Muscle of arm (tissue), 14 donors: ENCODE results near the gene MS4A6A. TPM values are rescaled to one million over a fixed set of nuclear protein-coding genes. Genes with fewer than 3 reads are reported as not detected.
"Not testable (repeated sequence)": the region's sequence is repeated elsewhere in the genome, so short reads cannot be mapped to it uniquely, and the experiment has no call there.

Experiments used
- DNase-seq: peaks from one replicate; pipeline ENCODE4 v3.0.0-alpha.2; 2013
- long read RNA-seq, 11 donors: transcript quantifications; one replicate each; lab custom pipeline, GENCODE V29; 2026
- polyA plus RNA-seq, 12 donors: library from polyadenylated mRNA; unstranded; fragments of 120-200 nt; gene quantifications; one replicate each; pipeline ENCODE4 v1.2.1, GENCODE V29; 2013; ENCODE audit not compliant: insufficient read length in 12 of 12

MS4A6A gene, protein sequence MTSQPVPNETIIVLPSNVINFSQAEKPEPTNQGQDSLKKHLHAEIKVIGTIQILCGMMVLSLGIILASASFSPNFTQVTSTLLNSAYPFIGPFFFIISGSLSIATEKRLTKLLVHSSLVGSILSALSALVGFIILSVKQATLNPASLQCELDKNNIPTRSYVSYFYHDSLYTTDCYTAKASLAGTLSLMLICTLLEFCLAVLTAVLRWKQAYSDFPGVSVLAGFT
- polyA plus RNA-seq: 10 to 100 TPM in 11 of 12 donors, not detected in 1; 12.5 to 37.5 (median 26.6) TPM
- long read RNA-seq, donor 1, partial matches to known transcripts: 0 of 2 reads
- long read RNA-seq, donor 1, other reads (novel, unspliced or antisense): 0 of 2 reads
- long read RNA-seq, donor 2, partial matches to known transcripts: 6 of 9 reads
- long read RNA-seq, donor 2, other reads (novel, unspliced or antisense): 0 of 9 reads
- long read RNA-seq, donor 3, partial matches to known transcripts: 0 of 2 reads
- long read RNA-seq, donor 3, other reads (novel, unspliced or antisense): 0 of 2 reads
- long read RNA-seq, donor 4, partial matches to known transcripts: 0 of 1 reads
- long read RNA-seq, donor 4, other reads (novel, unspliced or antisense): 0 of 1 reads
- long read RNA-seq, donor 5: 0 reads
- long read RNA-seq, donor 6: 0 reads
- long read RNA-seq, donor 7, partial matches to known transcripts: 0 of 2 reads
- long read RNA-seq, donor 7, other reads (novel, unspliced or antisense): 0 of 2 reads
- long read RNA-seq, donor 8, partial matches to known transcripts: 0 of 2 reads
- long read RNA-seq, donor 8, other reads (novel, unspliced or antisense): 0 of 2 reads
- long read RNA-seq, donor 9, partial matches to known transcripts: 5 of 6 reads
- long read RNA-seq, donor 9, other reads (novel, unspliced or antisense): 0 of 6 reads
- long read RNA-seq, donor 10: 0 reads
- long read RNA-seq, donor 11, partial matches to known transcripts: 0 of 2 reads
- long read RNA-seq, donor 11, other reads (novel, unspliced or antisense): 0 of 2 reads

DNA sequence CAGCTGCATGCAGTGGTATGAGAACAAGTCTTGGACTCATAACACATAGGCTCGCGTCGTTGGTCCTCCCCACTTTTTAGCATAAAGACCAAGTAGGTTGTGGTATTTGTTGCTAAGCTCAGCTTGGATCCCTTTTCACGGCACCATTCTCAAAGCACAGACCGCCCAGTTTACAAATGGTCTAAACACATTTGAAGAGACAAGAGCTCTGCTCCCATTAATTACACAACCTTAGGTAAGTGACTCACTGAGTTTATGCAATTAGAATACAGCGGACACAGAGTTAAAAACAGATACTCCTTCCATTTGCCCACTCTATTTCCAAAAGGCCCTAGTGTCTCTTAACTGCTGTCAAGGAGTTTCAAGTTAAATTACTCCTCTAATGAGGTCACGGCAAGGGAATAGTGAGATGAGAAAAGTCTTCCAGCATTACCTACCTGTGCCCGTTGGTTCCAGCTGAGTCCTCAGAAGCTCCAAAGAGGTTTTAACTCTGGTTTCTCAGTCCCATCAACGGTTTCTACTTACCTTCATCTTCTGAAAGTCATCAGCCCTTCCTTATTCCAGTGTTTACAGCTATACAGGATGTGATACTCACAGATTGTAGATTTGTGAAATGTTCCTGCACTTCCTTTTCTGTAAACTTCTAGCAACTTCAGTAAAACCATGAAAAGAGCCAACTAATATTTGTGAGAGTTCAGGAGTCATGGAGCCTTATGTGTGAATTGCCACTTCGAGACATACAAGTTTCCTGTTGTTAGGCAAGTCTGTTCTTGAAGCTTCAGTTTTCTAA is at the start of gene MS4A6A:
TSS of gene MS4A6A (minus strand) at position 543 of the 790 bp plus-strand sequence. CDS start 1,356 bp downstream, outside the sequence.
- DNase-seq: no peak

DNA sequence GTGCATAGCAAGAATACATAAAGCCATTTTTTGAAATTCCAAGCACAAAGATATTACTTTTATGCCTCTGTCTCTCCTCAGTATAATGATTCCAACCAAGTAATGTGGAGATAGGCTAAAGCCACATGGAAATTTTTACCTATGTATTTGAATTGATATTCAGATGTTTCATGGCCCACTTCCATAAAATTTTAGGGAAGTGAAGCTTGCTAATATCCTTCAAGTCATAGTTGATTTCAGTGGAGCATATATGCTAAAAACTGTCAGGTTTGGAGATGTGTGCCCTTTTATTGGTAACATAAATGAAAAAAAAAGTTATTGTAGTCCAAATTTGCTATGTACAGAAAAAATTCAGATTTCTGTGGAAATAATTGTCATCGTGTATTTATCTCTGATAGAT is 47.8 kb upstream of the MS4A6A start:
- DNase-seq: no peak

DNA sequence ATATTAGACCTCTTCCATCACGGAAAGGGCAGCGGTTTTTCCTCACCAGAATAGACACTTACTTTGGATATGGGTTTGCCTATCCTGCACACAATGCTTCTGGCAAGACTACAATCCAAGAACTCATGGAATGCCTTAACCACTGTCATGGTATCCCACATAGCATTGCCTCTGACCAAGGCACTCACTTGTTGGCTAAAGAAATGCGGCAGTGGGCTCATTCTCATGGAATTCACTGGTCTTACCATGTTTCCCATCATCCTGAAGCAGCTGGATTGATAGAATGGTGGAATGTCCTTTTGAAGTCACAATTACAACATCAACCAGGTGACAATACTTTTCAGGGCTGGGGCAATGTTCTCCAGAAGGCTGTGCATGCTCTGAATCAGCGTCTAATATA is 39.3 kb upstream of the MS4A6A start:
- DNase-seq: no peak

DNA sequence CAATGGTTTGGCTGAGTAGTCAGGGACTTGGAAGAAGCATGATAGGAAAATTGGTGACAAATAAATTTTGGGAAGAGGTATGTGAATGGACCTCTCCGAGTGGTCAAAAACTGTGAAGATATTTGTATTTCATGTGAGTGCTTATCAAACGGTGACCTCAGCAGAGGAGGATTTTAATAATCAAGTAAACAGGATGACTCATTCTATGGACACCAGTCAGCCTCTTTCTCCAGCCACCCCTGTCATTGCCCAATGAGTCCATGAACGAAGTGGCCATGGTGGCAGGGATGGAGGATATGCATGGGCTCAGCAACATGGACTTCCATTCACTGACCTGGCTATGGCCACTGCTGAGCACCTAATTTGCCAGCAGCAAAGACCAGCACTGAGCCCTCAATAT is 38.8 kb upstream of the MS4A6A start:
- DNase-seq: no peak

DNA sequence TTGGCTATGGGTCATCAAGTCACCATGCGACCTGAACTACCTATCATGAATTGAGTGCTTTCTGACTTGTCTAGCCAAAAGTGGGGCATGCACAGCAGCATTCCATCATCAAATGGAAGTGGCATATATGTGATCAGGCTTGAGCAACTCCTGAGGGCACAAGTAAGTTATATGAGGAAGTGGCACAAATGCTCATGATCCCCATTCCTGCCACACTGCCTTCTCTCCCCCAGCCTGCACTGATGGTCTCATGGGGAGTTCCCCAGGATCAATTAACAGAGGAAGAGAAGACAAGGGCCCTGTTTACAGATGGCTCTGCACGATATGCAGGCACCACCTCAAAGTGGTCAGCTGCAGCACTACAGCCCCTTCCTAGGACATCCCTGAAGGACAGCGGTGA is 38.3 kb upstream of the MS4A6A start:
- no peak for DNase-seq

DNA sequence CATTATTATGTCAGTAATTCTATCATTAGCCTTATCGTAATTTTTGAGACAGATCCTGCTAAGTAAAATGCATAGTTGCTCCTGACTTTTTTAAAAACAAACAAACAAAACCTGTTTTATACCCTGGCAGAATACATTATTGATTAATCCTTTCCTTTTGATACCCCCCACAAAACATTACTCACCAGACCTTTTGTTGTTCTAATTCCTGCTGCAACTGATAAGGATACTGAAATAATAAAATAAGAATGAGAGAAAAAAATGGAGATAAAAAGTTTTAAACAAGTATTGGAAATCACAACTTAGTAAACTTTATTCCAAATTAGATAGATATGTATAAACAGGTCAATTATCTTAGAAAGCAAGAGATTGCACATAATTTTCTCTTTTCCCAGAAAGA is 31.5 kb upstream of the MS4A6A start:
- no peak for DNase-seq

DNA sequence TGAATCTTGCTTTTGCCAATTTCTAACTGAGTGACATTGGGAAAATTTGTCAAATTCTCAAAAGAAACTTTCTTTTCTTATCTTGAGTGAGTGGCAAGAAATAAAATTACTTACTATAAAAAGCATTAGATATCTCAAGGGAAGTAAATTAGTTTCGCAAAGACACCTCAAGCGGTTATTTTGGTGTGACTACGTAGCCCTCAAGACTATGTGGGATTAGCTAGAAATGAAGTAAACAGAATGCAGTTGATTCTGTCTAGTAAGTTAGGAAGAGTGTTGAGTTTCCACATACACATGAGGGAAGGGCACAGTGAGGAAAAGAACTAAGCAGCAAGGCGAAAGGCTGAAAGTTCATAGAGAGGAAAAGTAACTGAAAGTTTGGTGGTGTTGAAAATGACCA is 28.3 kb upstream of the MS4A6A start:
- DNase-seq: no peak

DNA sequence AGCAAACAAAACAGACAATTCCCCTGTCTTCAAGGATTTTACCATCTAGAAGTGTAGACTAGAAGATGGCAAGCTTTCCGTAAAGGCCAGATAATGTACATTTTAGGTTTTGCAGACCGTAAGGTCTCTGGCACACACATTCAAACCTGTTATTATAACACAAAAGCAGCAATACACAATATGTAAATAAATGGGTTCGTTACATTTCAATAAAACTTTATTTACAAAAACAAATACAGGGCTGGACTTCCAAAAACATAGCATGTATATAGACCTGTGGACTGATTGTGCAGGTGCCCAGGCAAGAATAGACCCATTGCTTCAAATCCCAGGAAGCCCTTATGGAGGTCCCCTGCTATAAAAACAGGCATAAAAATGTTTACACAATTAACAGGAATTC is 27.1 kb upstream of the MS4A6A start:
- DNase-seq: no peak

DNA sequence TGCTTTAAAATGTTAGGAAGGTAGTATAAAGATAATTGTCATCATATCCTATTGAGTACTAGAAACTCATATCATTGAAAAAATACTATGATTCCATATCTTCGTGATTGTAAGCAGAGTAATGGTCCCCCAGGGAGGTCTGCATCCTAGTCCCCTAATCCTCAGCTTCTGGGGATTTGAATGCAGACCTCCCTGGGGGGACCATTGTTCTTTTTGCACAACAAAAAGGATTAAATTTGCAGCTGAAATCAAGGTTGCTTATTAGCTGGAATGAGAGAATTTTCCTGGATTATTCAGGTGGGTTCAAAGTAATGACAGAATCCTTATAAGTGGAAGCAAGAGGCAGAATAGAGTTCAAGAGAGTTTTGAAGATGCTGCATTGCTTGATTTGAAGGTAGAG is 26.1 kb upstream of the MS4A6A start:
- no peak for DNase-seq

DNA sequence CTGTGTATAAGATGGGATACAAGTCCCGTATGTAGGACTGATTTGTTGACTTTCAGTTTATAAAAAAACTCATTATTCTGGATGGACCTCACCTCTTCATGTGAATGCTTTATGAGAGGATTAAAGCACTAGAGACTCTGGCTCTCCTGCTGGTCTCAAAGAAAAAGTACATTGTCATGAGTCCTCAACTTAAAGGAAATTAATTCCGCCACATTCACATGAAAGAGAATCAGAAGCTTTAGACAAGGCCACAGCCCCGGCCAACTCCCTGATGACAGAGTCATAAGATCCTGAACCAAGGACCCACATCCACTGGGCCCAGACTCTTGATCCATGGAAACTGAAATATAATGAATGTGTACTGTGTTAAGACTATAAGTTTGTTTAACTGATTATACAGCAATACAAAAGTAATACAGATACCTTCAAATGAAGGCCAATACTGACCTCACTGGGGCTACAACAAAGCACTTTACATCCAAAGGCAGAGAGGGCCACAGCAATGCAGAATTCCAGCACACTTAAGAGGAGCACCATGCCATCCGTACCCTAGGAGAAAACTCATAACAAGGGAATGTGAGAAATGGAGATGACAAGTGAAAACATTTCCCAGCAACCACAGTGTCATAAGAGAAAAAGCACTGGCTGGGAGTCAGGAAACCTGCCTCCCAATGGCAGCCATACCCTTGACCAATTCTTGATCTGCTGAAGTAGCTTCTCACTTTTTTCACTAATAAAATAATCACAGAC is 25.4 kb upstream of the MS4A6A start:
- DNase-seq: no peak

DNA sequence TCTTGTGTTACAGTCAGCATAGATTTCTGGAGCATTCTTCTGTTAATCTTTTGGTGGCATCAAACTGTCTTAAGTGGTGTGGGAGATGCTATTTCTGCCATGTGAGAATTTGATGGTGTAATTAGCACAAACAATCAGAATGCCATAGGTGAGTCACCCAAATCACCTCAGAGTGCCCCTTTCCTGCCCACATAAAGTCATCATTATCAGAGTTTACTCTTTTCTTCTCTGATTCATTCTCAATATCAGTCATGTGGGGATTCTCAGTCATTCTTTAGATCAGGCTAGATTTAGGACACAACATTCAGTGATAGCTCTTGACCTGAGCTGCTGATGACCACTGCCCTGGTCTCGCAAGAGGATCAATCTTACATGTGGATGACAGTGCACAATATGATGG is 23.7 kb upstream of the MS4A6A start:
- DNase-seq: no peak

DNA sequence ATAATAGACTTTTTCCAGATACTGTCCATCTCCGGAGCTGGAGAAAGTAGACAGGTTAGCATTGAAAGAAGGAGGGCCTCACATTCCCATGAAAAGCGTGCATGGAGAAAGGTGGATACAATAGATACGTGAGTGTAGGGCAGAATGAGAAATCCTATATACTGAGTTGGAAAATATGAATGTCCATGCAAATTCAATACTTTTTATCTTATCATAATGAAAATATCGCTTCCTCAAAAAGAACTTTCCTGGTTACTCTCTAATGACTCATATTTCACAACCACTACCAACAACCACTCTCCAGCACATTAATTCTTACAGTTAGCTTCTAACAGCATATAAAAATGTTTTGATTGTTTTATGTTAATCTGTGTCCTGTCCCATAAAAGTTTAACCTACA is 22.0 kb upstream of the MS4A6A start:
- no peak for DNase-seq

DNA sequence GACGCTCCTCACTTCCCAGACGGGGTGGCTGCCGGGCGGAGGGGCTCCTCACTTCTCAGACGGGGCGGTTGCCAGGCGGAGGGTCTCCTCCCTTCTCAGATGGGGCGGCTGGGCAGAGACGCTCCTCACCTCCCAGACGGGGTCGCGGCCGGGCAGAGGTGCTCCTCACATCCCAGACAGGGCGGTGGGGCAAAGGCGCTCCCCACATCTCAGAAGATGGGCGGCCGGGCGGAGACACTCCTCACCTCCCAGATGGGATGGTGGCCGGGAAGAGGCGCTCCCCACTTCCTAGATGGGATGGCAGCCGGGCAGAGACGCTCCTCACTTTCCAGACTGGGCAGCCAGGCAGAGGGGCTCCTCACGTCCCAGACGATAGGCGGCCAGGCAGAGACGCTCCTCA is 18.5 kb upstream of the MS4A6A start:
- DNase-seq: not testable (repeated sequence)

DNA sequence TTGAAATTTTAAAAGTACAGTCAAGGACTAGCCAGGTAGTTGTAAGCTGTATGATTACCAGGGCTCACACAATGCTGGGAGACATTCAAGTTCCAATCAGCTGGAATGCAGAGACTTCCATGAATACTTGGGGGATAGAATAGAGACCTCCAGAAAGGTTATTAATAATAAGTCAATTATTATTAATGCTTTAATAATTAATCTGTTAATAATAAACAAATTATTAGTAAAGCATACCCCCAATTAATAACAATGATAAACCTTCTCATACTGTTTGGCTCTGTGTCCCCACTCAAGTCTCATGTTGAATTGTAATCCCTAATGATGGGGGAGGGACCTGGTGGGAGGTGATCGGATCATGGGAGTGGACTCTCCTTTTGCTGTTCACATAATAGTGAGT is 14.6 kb upstream of the MS4A6A start:
- DNase-seq: no peak

DNA sequence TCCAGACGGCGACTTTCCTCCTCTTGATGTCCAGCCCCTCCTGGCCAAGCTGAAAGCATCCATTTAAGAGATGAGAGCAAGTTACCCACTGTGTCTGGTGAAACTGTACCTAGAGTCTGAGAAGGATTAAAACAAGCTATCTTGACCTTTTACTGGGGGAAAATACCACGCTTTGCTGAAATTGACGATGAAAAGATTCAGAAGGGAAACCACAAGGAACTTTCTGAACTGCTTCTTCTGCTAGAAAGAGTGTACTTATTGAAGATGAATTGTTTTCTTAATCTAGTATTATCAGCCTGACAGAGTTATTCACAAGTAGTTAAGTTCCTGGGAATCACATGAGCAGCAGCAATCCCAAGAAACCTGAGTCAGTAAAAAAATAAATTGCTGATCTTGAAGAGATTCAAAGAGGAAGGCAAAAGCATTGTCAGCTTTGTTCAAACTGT is 13.1 kb upstream of the MS4A6A start:
- no peak for DNase-seq

DNA sequence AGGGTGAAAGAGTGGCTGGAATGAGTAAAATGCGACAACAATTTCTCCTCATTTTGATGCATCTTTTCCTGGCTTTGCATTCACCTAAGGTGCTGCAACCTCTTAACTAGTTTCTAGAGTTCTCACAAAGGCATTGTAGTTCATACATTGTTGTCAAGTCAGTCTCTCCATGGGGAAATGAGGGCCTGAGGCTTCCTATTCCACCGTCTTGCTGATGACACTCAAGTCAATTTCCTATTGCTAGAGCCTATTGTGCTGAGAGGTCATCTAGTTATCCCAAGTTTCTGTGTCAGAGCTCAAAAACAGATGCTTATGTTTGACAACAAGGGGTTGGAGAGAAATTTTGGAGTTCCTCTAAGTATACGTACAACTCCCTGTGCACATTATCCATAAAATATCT is 11.6 kb upstream of the MS4A6A start:
- no peak for DNase-seq

DNA sequence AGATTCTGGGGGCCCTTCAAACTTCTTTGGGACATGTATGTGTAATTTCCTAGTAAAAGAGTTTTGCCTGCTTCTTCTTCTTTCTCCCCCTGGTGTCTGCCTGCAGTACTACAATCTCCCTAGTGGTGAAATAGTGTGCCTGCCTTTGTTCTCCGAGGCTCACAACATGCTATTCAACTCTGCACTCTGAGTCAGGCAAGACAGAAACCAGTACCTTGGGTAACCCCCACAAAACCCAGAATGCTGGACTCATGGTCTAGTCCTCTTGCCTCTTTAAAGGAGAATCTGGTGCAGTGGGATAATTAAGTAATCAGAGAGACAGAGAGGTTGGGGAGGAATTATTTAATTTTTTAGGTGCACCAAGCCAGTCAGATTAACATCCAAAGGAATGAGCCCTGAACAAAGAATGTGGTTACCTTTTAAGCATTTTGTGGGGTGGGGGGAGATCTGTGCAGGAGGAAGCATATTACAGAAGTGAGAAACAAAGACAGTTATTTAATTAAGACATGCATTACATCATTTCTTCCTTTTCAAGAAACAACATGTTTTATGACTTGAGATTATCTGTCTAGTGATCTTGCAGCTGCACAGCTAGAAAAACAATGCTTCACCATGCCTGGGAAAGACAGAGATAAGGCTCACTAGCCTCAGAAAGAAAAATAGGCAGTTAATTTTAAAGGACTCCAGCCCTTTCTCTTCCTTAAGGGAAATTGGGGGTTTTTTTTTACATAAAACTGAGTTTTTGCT is 11.0 kb upstream of the MS4A6A start:
- DNase-seq: no peak

DNA sequence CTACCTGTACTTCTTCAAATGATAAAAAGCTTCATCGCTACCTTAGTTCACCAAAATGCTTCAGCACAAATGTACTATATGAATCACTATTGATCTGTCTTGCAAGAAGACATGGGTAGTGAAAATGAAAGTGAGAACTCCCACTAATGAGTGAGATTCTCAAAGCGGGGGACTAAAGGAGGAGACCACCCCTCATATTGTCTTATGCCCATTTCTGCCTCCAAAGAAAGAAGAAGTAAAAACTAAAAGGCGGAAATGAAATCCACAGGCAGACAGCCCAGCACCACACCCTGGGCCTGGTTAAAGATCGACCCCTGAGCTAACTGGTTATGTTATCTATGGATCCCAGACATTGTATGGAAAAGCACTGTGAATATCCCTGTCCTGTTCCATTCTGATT is 9.7 kb upstream of the MS4A6A start:
- not testable (repeated sequence) for DNase-seq

DNA sequence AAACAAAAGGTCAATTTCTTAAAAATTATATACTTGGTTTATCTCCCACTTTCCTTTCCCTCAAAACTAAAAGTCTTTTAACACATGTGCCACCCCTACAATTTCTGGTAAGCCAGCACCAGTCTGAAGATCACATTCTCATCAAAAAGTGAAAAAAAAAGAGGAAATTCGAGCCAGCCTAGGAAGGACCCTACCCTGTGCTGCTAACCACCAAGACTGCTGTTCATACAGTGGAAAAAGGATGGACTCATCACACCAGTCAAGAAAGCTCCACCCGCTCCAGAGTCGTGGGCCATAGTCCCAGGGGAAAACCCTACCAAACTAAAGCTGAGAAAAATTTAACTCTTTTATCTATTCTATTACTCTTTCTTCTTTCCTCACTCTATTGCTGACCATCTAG is 5.6 kb upstream of the MS4A6A start:
- not testable (repeated sequence) for DNase-seq

DNA sequence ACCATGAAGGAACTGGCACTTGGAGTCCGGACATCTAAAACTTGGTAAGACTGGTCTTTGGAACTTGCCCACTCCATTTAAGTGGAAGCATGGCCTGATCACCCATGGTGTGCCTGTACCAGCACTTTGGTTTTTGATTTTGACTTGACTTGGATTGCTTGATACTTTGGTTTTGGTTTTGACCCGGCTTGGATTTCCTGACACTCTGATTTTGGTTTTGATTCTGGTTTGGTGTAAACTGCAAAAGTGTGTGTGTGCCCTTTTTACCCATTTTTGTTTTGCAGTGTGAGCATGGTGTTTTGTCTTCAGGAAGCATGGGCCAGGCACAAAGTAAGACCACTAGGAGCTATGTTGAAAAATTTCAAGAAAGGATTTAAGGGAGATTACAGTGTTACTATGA is 3.2 kb upstream of the MS4A6A start:
- DNase-seq: not testable (repeated sequence)
